PC-3 (cell line): ENCODE measurements around the gene LPCAT2. TPM values are rescaled to one million over a fixed set of nuclear protein-coding genes. Genes with fewer than 3 reads are reported as not detected.

Source experiments
- ATAC-seq: fragments of 200-7000 bp; cut with Tn5 transposase; 2 replicates; pipeline ENCODE4 v1.9.1; 2020; ENCODE audit warnings: mild to moderate bottlenecking, moderate library complexity
- BruUV-seq: library from RNA; stranded (reverse); fragments of 400-500 nt; replicated peaks from 2 replicates; lab custom pipeline; 2021; lab: Mats Ljungman, UMichigan
- CTCF ChIA-PET: fragments of 300-600 bp; sonication (Branson Sonifier 250); formaldehyde crosslinking; loops from one replicate; lab custom pipeline; 2022; ENCODE audit warnings: antibody characterized with exemption; lab: Charles Lee
- POLR2A ChIA-PET: fragments of 300-600 bp; sonication (Branson Sonifier 250); formaldehyde crosslinking; loops from one replicate; lab custom pipeline; 2022; ENCODE audit warnings: antibody characterized with exemption; ENCODE audit not compliant: unreplicated experiment; lab: Charles Lee
- DNase-seq: peaks from one replicate; pipeline ENCODE4 v3.0.0-alpha.2; 2015
- H2AFZ ChIP-seq: fragments of 300-600 bp; sonication (generic); 2 replicates; pipeline ENCODE4 v1.6.0; 2016; ENCODE audit warnings: antibody characterized with exemption, low read length
- H3F3A ChIP-seq: fragments of 300-600 bp; sonication (generic); one replicate; pipeline ENCODE4 v1.6.0; 2017; ENCODE audit warnings: antibody characterized with exemption, low read length, control low read depth, mild to moderate bottlenecking; ENCODE audit not compliant: unreplicated experiment
- H3K27ac ChIP-seq: fragments of 300-600 bp; sonication (generic); 2 replicates; pipeline ENCODE4 v1.5.1; 2016; ENCODE audit warnings: mild to moderate bottlenecking, low read length
- H3K27me3 ChIP-seq: fragments of 300-600 bp; sonication (generic); 2 replicates; pipeline ENCODE4 v1.6.1; 2016; ENCODE audit warnings: low read length, mixed read lengths
- H3K36me3 ChIP-seq: fragments of 300-600 bp; sonication (generic); 2 replicates; pipeline ENCODE4 v1.6.1; 2016; ENCODE audit warnings: low read depth, mixed run types, low read length, mixed read lengths
- H3K4me1 ChIP-seq: fragments of 300-600 bp; sonication (generic); 2 replicates; pipeline ENCODE4 v1.5.1; 2016; ENCODE audit warnings: low read length; ENCODE audit not compliant: insufficient read depth
- H3K4me2 ChIP-seq: fragments of 300-600 bp; sonication (generic); 2 replicates; pipeline ENCODE4 v1.6.0; 2016; ENCODE audit warnings: low read length
- H3K4me3 ChIP-seq: fragments of 300-600 bp; sonication (generic); 2 replicates; pipeline ENCODE4 v1.5.1; 2016; ENCODE audit warnings: mild to moderate bottlenecking, low read length, mixed read lengths
- H3K79me2 ChIP-seq: fragments of 300-600 bp; sonication (generic); 2 replicates; pipeline ENCODE4 v1.6.1; 2017; ENCODE audit warnings: low read length, mixed read lengths
- H3K9ac ChIP-seq: fragments of 300-600 bp; sonication (generic); 2 replicates; pipeline ENCODE4 v1.6.0; 2016; ENCODE audit warnings: mild to moderate bottlenecking, low read length
- H3K9me2 ChIP-seq: fragments of 300-600 bp; sonication (generic); replicated peaks from 2 replicates; pipeline ENCODE4 v1.6.1; 2016; ENCODE audit warnings: mixed run types, low read length, mixed read lengths
- H3K9me3 ChIP-seq: fragments of 300-600 bp; sonication (generic); 2 replicates; pipeline ENCODE4 v1.6.1; 2016; ENCODE audit warnings: low read length, mixed read lengths
- H4K20me1 ChIP-seq: fragments of 300-600 bp; sonication (generic); 2 replicates; pipeline ENCODE4 v1.6.1; 2016; ENCODE audit warnings: low read length, mixed read lengths
- EZH2 ChIP-seq: fragments of 300-600 bp; sonication (generic); IDR thresholded peaks from one replicate; pipeline ENCODE4 v1.6.1; 2017; ENCODE audit warnings: antibody characterized with exemption, mild to moderate bottlenecking, low read length; ENCODE audit not compliant: unreplicated experiment
- EZH2phosphoT487 ChIP-seq: fragments of 300-600 bp; sonication (generic); IDR thresholded peaks from 2 replicates; pipeline ENCODE4 v1.6.1; 2018; ENCODE audit warnings: mild to moderate bottlenecking, antibody characterized with exemption, low read length, borderline replicate concordance
- intact Hi-C: fragments of 100-400 bp; cut with micrococcal nuclease; formaldehyde crosslinking; loops from 2 replicates; pipeline ENCODE4 v1.9.0; 2023
- total RNA-seq: library from RNA; depleted of rRNA; stranded (reverse); fragments of >200 nt; gene quantifications from 2 replicates; pipeline ENCODE4 v1.2.3, GENCODE V29; 2014
- TF ChIP-seq, protein P1 (sequence below): fragments of 300-600 bp; sonication (generic); conservative IDR thresholded peaks from 2 replicates; pipeline ENCODE4 v1.5.1; 2017; ENCODE audit warnings: antibody characterized with exemption, low read depth, mild to moderate bottlenecking, low read length

Gene LPCAT2
- total RNA-seq, 1 experiment from 2014 or later, result 8.0 TPM

DNA sequence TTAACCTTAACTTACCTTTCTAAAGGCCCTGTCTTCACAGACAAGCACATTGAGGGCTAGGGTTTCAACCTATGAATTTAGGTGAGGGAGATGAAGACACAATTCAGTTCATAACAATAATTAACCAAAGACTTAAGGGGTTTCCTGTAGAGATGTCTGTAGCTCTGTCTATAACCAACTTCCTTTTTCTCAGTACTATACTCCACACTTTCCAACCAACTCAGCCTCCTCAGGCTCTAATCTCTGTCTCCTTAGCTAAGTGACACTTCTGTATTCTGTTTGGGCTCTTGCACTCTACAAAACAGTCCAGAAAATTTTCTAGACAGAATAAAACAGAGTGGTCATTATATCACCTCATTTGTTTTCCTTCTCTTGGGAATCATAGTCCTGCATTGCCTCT is 83.4 kb downstream of the LPCAT2 start:
- BruUV-seq, result no TSS peak
- DNase-seq (no peak), ATAC-seq (no peak)
- H4K20me1 ChIP-seq, result no peaks in the 10 kb centered on the region
- H3K36me3 ChIP-seq, result no peaks in the 10 kb centered on the region
- H3K9ac ChIP-seq, result no peak overlapping the region
- TF ChIP-seq EZH2phosphoT487 (no peak), EZH2 (no peak)
- TF ChIP-seq, protein P1, sequence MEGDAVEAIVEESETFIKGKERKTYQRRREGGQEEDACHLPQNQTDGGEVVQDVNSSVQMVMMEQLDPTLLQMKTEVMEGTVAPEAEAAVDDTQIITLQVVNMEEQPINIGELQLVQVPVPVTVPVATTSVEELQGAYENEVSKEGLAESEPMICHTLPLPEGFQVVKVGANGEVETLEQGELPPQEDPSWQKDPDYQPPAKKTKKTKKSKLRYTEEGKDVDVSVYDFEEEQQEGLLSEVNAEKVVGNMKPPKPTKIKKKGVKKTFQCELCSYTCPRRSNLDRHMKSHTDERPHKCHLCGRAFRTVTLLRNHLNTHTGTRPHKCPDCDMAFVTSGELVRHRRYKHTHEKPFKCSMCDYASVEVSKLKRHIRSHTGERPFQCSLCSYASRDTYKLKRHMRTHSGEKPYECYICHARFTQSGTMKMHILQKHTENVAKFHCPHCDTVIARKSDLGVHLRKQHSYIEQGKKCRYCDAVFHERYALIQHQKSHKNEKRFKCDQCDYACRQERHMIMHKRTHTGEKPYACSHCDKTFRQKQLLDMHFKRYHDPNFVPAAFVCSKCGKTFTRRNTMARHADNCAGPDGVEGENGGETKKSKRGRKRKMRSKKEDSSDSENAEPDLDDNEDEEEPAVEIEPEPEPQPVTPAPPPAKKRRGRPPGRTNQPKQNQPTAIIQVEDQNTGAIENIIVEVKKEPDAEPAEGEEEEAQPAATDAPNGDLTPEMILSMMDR, result no peak
- ChIA-PET CTCF (no interaction called here), POLR2A (no interaction called here)
- H3K9me2 ChIP-seq, result no peaks in the 10 kb centered on the region
- no peak overlapping the region for H3K4me3 ChIP-seq
- no peaks in the 10 kb centered on the region for H3F3A ChIP-seq
- no peaks in the 10 kb centered on the region for H3K79me2 ChIP-seq
- intact Hi-C loops, result no loop called here
- H3K27me3 ChIP-seq, result 0 out of 2 replicates have a peak, but pooled peaks cover 4% of the 10 kb centered on the region
- no peaks in the 10 kb centered on the region for H3K9me3 ChIP-seq
- H3K4me2 ChIP-seq, result no peak overlapping the region
- no peaks in the 10 kb centered on the region for H3K4me1 ChIP-seq
- no peak overlapping the region for H3K27ac ChIP-seq
- no peak overlapping the region for H2AFZ ChIP-seq

DNA sequence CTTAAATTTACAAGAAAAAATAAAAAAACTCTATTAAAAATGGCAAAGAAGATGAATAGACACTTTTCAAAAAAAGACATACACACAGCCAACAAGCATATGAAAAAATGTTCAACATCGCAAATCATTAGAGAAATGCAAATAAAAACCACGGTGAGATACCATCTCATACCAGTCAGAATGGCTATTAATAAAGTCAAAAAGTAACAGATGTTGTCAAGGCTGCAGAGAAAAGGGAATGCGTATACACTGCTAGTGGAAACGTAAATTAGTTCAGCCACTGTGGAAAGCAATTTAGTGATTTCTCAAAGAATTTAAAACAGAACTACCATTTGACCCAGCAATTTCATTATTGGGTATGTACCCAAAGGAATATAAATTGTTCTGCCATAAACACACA is 89.1 kb downstream of the LPCAT2 start:
- H3K36me3 ChIP-seq, result no peaks in the 10 kb centered on the region
- ATAC-seq, result no peak
- POLR2A ChIA-PET, result no interaction called here
- H3K9me3 ChIP-seq, result no peaks in the 10 kb centered on the region
- DNase-seq, result no peak
- CTCF ChIA-PET, result no interaction called here
- no peaks in the 10 kb centered on the region for H3K79me2 ChIP-seq
- BruUV-seq, result no TSS peak
- 0 out of 2 replicates have a peak, but pooled peaks cover 4% of the 10 kb centered on the region for H3K27me3 ChIP-seq
- no peaks in the 10 kb centered on the region for H3K9me2 ChIP-seq
- H3K9ac ChIP-seq, result no peak overlapping the region
- no peak overlapping the region for H3K4me2 ChIP-seq
- no peaks in the 10 kb centered on the region for H3K4me1 ChIP-seq
- H4K20me1 ChIP-seq, result no peaks in the 10 kb centered on the region
- intact Hi-C loops, result no loop called here
- no peak overlapping the region for H3K4me3 ChIP-seq
- no peak overlapping the region for H2AFZ ChIP-seq
- TF ChIP-seq EZH2phosphoT487, result no peak
- no peak for TF ChIP-seq EZH2
- TF ChIP-seq, protein P1, result no peak
- no peak overlapping the region for H3K27ac ChIP-seq
- no peaks in the 10 kb centered on the region for H3F3A ChIP-seq

DNA sequence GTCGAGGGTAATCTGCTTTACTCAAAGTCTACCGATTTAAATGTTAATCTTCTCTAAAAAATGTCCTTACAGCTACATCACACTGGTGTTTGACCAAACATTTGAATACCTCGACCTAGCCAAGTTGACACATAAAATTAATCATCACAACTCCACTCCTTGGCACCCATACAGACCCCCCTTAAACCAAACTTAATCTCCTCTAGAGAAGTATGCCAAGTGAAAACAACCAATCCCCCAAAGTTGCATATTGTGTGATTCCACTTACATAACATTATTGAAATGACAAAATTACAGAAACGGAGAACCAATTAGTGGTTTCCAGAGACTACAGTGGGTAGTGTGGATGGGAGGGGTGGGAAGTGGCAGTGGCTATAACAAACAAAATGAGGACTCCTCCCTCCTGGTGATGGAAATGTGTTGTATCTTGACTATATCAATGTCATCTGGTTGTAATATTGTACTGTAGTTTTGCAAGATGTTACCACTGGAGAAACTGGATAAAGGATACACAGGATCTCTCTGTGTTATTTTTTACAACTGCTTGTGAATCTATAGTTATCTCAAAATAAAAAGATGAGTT is 97.0 kb downstream of the LPCAT2 start:
- Histone ChIP-seq H3K9me2 (no peaks in the 10 kb centered on the region), H2AFZ (no peak overlapping the region), H3K9ac (no peak overlapping the region), H3F3A (no peaks in the 10 kb centered on the region), H3K9me3 (no peaks in the 10 kb centered on the region), H3K4me2 (no peak overlapping the region), H3K4me1 (no peaks in the 10 kb centered on the region), H3K27ac (no peak overlapping the region), H3K79me2 (no peaks in the 10 kb centered on the region), H3K4me3 (no peak overlapping the region), H3K36me3 (no peaks in the 10 kb centered on the region), H4K20me1 (no peaks in the 10 kb centered on the region), H3K27me3 (no peaks in the 10 kb centered on the region)
- intact Hi-C loops, result no loop called here
- ChIA-PET POLR2A (no interaction called here), CTCF (no interaction called here)
- ATAC-seq (no peak), DNase-seq (no peak)
- no peak for TF ChIP-seq EZH2phosphoT487
- TF ChIP-seq, protein P1, result no peak
- TF ChIP-seq EZH2, result no peak
- BruUV-seq, result no TSS peak
